OCI-LY1 (cell line): ENCODE data around the gene C1QC.

ENCODE experiments used
- CTCF ChIP-seq: fragments of 200-600 bp; sonication (generic), shearing (Covaris generic); IDR thresholded peaks from 2 replicates; pipeline ENCODE4 v1.5.1; 2017; ENCODE audit warnings: mild to moderate bottlenecking, antibody characterized with exemption, low read length, moderate library complexity, mixed read lengths
- EZH2 ChIP-seq: fragments of 200-600 bp; sonication (generic), shearing (Covaris generic); IDR thresholded peaks from 2 replicates; pipeline ENCODE4 v1.8.0; 2017; ENCODE audit warnings: borderline replicate concordance, mixed run types, mild to moderate bottlenecking, antibody characterized with exemption, low read length, moderate library complexity, mixed read lengths

DNA sequence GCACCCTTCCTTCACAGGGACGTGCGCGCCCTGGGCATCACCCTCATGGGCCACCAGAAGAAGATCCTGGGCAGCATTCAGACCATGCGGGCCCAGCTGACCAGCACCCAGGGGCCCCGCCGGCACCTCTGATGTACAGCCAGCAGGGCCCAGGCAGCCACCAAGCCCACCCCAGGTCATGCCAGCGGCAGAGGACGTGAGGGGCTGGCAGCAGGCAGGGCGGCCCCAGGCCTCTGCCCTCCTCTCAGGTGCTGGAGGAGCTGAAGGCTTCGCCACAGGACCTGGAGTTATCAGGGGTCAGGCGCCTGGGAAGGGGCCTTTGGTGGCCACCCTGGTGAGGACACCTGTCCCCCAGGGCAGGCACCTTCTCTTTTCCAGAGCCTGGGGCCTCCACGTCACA lies 41.8 kb upstream of the C1QC start:
- TF ChIP-seq CTCF (no peak), EZH2 (no peak)
